Left lung (tissue), 10 donors: ENCODE measurements around the gene POU3F1. TPM values are rescaled to one million over a fixed set of nuclear protein-coding genes. Genes with fewer than 3 reads are reported as not detected.
A peak's percentile ranks its signal among the peaks of the same experiment; 100 is the strongest.

Experiments used
- ATAC-seq: fragments of 200-7000 bp; cut with Tn5 transposase; one replicate; pipeline ENCODE4 v1.9.1; 2020; ENCODE audit warnings: moderate library complexity
- DNase-seq, 4 donors: peaks; one replicate each; pipeline ENCODE4 v3.0.0-alpha.2; 2013 to 2020
- H3K27ac ChIP-seq, 2 donors: fragments of 200-600 bp; sonication (generic) in 1 of 2; one replicate each; pipeline versions ENCODE4 v1.5.0 to v1.8.0; 2020 to 2021
- H3K27me3 ChIP-seq, 2 donors: fragments of 200-600 bp; sonication (generic) in 1 of 2; one replicate each; pipeline versions ENCODE4 v1.5.0 to v1.8.0; 2020 to 2021
- H3K36me3 ChIP-seq, 2 donors: fragments of 200-600 bp; sonication (generic) in 1 of 2; one replicate each; pipeline versions ENCODE4 v1.5.0 to v1.8.0; 2020 to 2021
- H3K4me1 ChIP-seq, 2 donors: fragments of 200-600 bp; one replicate each; pipeline ENCODE4 v1.8.0; 2021
- H3K4me3 ChIP-seq, 2 donors: fragments of 200-600 bp; sonication (generic) in 1 of 2; one replicate each; pipeline versions ENCODE4 v1.5.0 to v1.8.0; 2020 to 2021; ENCODE audit warnings: mild to moderate bottlenecking in 1 of 2
- H3K9me3 ChIP-seq, 2 donors: fragments of 200-600 bp; sonication (generic) in 1 of 2; one replicate each; pipeline versions ENCODE4 v1.5.0 to v1.8.0; 2020 to 2021
- CTCF ChIP-seq, 2 donors: fragments of 200-600 bp; sonication (generic) in 1 of 2; IDR thresholded peaks; one replicate each; pipeline versions ENCODE4 v1.5.0 to v1.8.0; 2021; ENCODE audit warnings: antibody characterized with exemption in 2 of 2
- intact Hi-C, 2 donors: fragments of 100-400 bp; cut with DNase I; formaldehyde crosslinking; loops; one replicate each; pipeline versions ENCODE4 v1.11.2 to v1.14.2; 2022
- polyA plus RNA-seq, 6 donors: library from polyadenylated mRNA; unstranded; fragments of 120-200 nt; gene quantifications; one replicate each; pipeline ENCODE4 v1.2.1, GENCODE V29; 2013; ENCODE audit not compliant: insufficient read length in 6 of 6
- total RNA-seq, 2 donors: library from RNA; stranded (reverse); fragmentation: NEBNext Ultra II Directional; extraction: Animal tissue kit (Norgen Biotek cat#: 25700); gene quantifications; one replicate each; pipeline ENCODE4 v1.2.1, GENCODE V29; 2021
- donor health status: DM: no; HTN: yes; CAD: no.
- donor health status: DM: no; HTN: no; CAD: no.

Gene POU3F1
- total and polyA plus RNA-seq, 8 donors = 0.08 to 0.28 (median 0.13) TPM; not detected in 4

DNA sequence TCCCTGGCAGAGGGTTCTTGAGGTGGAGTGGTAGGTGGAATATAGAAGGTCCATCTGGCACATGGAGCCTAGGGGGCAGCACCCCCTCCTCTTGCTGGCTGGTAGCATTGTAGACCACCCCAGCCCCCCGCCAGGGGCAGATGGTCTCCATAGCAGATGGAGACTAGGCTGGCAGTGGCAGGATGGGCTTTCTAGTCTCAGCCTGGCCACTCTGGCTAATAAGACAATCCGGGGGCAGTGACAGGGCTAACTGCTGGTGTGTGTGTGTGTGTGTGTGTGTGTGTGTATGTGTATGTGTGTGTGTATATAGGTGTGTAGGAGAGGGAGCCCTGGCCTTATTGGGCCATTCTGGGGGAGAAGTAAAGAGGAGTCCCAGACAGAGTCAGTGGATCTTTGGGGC, 17.9 kb downstream of the POU3F1 start:
- no peak for ATAC-seq
- intact Hi-C loops = no loop called here

GRCh38 chr1:38028105-38028591, 18.4 kb downstream of the POU3F1 start:
- intact Hi-C loops = no loop called here
- peaks cover 0 to 21% of the 10 kb centered on the region in 2 donors for H3K27me3 ChIP-seq
- peak in 1 of 4 donors; percentile 10 for DNase-seq
- no peak overlapping the region for H3K27ac ChIP-seq
- H3K4me1 ChIP-seq = peaks cover 15 to 35% of the 10 kb centered on the region in 2 donors
- H3K36me3 ChIP-seq = peaks cover 0 to 27% of the 10 kb centered on the region in 2 donors
- H3K4me3 ChIP-seq = no peak overlapping the region
- no peaks in the 10 kb centered on the region for H3K9me3 ChIP-seq
- ATAC-seq = no peak
- TF ChIP-seq CTCF (IDR thresholded peaks at IDR 0.05) = no peak

More for the DNA sequence above, 17.9 kb downstream of the POU3F1 start:
- Histone ChIP-seq H3K4me1 (peaks cover 15 to 35% of the 10 kb centered on the region in 2 donors), H3K27ac (no peak overlapping the region), H3K9me3 (no peaks in the 10 kb centered on the region), H3K36me3 (peaks cover 0 to 22% of the 10 kb centered on the region in 2 donors), H3K27me3 (peaks cover 0 to 21% of the 10 kb centered on the region in 2 donors), H3K4me3 (no peak overlapping the region)
- TF ChIP-seq CTCF (IDR thresholded peaks at IDR 0.05) = no peak
- peak in 1 of 4 donors; percentile 21 for DNase-seq

GRCh38 chr1:38027201-38028104, 19.1 kb downstream of the POU3F1 start:
- TF ChIP-seq CTCF (IDR thresholded peaks at IDR 0.05) = no peak
- peaks cover 15 to 35% of the 10 kb centered on the region in 2 donors for H3K4me1 ChIP-seq
- ATAC-seq (peak; percentile 67), DNase-seq (peak in 1 of 4 donors; percentile 35)
- H3K27ac ChIP-seq = no peak overlapping the region
- H3K4me3 ChIP-seq = no peak overlapping the region
- intact Hi-C loops = no loop called here
- H3K36me3 ChIP-seq = peaks cover 0 to 34% of the 10 kb centered on the region in 2 donors
- H3K9me3 ChIP-seq = no peaks in the 10 kb centered on the region
- peaks cover 0 to 21% of the 10 kb centered on the region in 2 donors for H3K27me3 ChIP-seq

GRCh38 chr1:38026592-38027200, 19.9 kb downstream of the POU3F1 start:
- Histone ChIP-seq H3K27ac (no peak overlapping the region), H3K9me3 (no peaks in the 10 kb centered on the region), H3K27me3 (peaks cover 0 to 19% of the 10 kb centered on the region in 2 donors), H3K4me1 (peaks cover 15 to 35% of the 10 kb centered on the region in 2 donors), H3K4me3 (no peak overlapping the region), H3K36me3 (peaks cover 0 to 41% of the 10 kb centered on the region in 2 donors)
- ATAC-seq (peak; percentile 92), DNase-seq (peak in 2 of 4 donors; percentile 60 to 82)
- intact Hi-C loops = no loop called here
- peak; percentile 55 to 57 for TF ChIP-seq CTCF (IDR thresholded peaks at IDR 0.05)

- no peak for ATAC-seq
- intact Hi-C loops = no loop called here
Measured at GRCh38 chr1:38025664-38026063, 20.9 kb downstream of the POU3F1 start.

More at GRCh38 chr1:38025664-38026063, 20.9 kb downstream of the POU3F1 start:
- no peak overlapping the region for H3K27ac ChIP-seq
- no peaks in the 10 kb centered on the region for H3K9me3 ChIP-seq
- peaks cover 0 to 52% of the 10 kb centered on the region in 2 donors for H3K36me3 ChIP-seq
- TF ChIP-seq CTCF (IDR thresholded peaks at IDR 0.05) = no peak
- H3K4me1 ChIP-seq = peaks cover 15 to 30% of the 10 kb centered on the region in 2 donors
- H3K27me3 ChIP-seq = peaks cover 0 to 9% of the 10 kb centered on the region in 2 donors
- H3K4me3 ChIP-seq = no peak overlapping the region
- DNase-seq = no peak
